Esophagus muscularis mucosa (tissue), 4 donors: ENCODE results near the gene DIAPH3. TPM values are rescaled to one million over a fixed set of nuclear protein-coding genes. Genes with fewer than 3 reads are reported as not detected.

Experiments
- DNase-seq: peaks from one replicate; pipeline ENCODE4 v3.0.0-alpha.2; 2017; ENCODE audit errors: extremely low spot score
- H3K27ac ChIP-seq, 4 donors: fragments of 200-600 bp; sonication (generic); replicated peaks in 1 of 4; 1 replicate in 3 of 4; 2 replicates in 1 of 4; pipeline ENCODE4 v1.5.1; 2016 to 2019; ENCODE audit warnings: mild to moderate bottlenecking in 1 of 4
- H3K27me3 ChIP-seq, 4 donors: fragments of 200-600 bp; sonication (generic); one replicate each; pipeline versions ENCODE4 v1.5.1 to v1.6.0; 2016 to 2019
- H3K36me3 ChIP-seq, 4 donors: fragments of 200-600 bp; sonication (generic); one replicate each; pipeline ENCODE4 v1.5.1; 2016 to 2019
- H3K4me1 ChIP-seq, 4 donors: fragments of 200-600 bp; sonication (generic); one replicate each; pipeline ENCODE4 v1.5.1; 2016 to 2019
- H3K4me3 ChIP-seq, 4 donors: fragments of 200-600 bp; sonication (generic); 1 replicate in 2 of 4; 2 replicates in 2 of 4; pipeline ENCODE4 v1.5.1; 2016 to 2019; ENCODE audit warnings: mild to moderate bottlenecking in 4 of 4, moderate library complexity in 1 of 4
- H3K9me3 ChIP-seq, 4 donors: fragments of 200-600 bp; sonication (generic); 1 replicate in 3 of 4; 2 replicates in 1 of 4; pipeline ENCODE4 v1.5.1; 2016 to 2019
- EP300 ChIP-seq: sonication (generic); formaldehyde crosslinking; IDR thresholded peaks from one replicate; pipeline ENCODE4 v1.6.1; 2017; ENCODE audit warnings: antibody characterized with exemption
- POLR2A ChIP-seq: fragments of 450-650 bp; IDR thresholded peaks from one replicate; pipeline ENCODE4 v1.6.1; 2017; ENCODE audit warnings: antibody characterized with exemption, moderate library complexity, mild to moderate bottlenecking, low read depth
- POLR2AphosphoS5 ChIP-seq, 2 donors: sonication (generic); formaldehyde crosslinking; IDR thresholded peaks; one replicate each; pipeline ENCODE4 v1.6.1; 2017; ENCODE audit warnings: antibody characterized with exemption in 2 of 2
- WGBS: methylation state at CpG from one replicate; pipeline ENCODE4 v1.1.5; 2018; 5-methylcytosine and 5-hydroxymethylcytosine counted together
- intact Hi-C: fragments of 100-400 bp; cut with DNase I; formaldehyde crosslinking; loops from one replicate; pipeline ENCODE4 v1.15.1; 2023
- total RNA-seq, 4 donors: library from RNA; depleted of rRNA; stranded (reverse); fragments of >200 nt; gene quantifications; one replicate each; pipeline versions ENCODE4 v1.1.0 to v1.2.1, GENCODE V29; 2016
- TF ChIP-seq, protein P1 (sequence below), 3 experiments: fragments of 200-600 bp in 2 of 3; fragments of 450-650 bp in 1 of 3; sonication (generic) in 2 of 3; IDR thresholded peaks; one replicate each; pipeline ENCODE4 v1.5.1; 2017 to 2019; ENCODE audit warnings: antibody characterized with exemption in 3 of 3, mild to moderate bottlenecking in 2 of 3, moderate library complexity in 1 of 3

Gene DIAPH3
- total RNA-seq, 4 donors from 2014 or later = under 0.01 to 1.0 (median 0.41) TPM

DNA sequence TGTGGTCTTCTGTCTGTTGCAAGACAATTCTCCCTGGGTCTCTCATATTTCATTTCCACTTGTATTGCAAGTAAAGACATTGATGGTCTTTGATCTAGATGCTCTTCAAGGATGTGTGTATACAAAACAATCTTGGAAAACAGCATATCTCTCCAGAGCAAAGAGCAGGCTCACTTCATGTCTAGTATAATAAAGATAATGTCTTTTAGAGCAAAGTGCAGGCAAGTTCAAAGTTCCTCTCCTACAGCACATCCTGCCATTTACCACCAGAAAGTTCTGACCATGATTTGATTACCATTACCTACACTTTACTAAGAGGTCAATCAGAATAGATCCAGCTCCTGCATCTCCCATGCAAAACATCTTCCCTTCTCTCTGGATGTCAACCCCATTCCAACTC lies 162.8 kb downstream of the DIAPH3 start:
- no peaks in the 10 kb centered on the region for H3K9me3 ChIP-seq
- H3K27ac ChIP-seq = no peak overlapping the region
- no peaks in the 10 kb centered on the region for H3K4me1 ChIP-seq
- no peak for TF ChIP-seq POLR2AphosphoS5 (IDR thresholded peaks at IDR 0.05)
- TF ChIP-seq, protein P1, sequence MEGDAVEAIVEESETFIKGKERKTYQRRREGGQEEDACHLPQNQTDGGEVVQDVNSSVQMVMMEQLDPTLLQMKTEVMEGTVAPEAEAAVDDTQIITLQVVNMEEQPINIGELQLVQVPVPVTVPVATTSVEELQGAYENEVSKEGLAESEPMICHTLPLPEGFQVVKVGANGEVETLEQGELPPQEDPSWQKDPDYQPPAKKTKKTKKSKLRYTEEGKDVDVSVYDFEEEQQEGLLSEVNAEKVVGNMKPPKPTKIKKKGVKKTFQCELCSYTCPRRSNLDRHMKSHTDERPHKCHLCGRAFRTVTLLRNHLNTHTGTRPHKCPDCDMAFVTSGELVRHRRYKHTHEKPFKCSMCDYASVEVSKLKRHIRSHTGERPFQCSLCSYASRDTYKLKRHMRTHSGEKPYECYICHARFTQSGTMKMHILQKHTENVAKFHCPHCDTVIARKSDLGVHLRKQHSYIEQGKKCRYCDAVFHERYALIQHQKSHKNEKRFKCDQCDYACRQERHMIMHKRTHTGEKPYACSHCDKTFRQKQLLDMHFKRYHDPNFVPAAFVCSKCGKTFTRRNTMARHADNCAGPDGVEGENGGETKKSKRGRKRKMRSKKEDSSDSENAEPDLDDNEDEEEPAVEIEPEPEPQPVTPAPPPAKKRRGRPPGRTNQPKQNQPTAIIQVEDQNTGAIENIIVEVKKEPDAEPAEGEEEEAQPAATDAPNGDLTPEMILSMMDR (IDR thresholded peaks at IDR 0.05) = no peak
- no peak for TF ChIP-seq EP300
- no peak for TF ChIP-seq POLR2A
- intact Hi-C loops = no loop called here
- no peak overlapping the region for H3K4me3 ChIP-seq
- H3K36me3 ChIP-seq = no peaks in the 10 kb centered on the region
- H3K27me3 ChIP-seq = no peaks in the 10 kb centered on the region
- DNase-seq = no peak

GRCh38 chr13:60000081-60000480 lies 163.6 kb downstream of the DIAPH3 start:
- Histone ChIP-seq H3K4me3 (no peak overlapping the region), H3K27me3 (no peaks in the 10 kb centered on the region), H3K9me3 (no peaks in the 10 kb centered on the region), H3K4me1 (no peaks in the 10 kb centered on the region), H3K36me3 (no peaks in the 10 kb centered on the region), H3K27ac (no peak overlapping the region)
- intact Hi-C loops = no loop called here
- DNase-seq = no peak
- TF ChIP-seq POLR2A = no peak
- TF ChIP-seq POLR2AphosphoS5 (IDR thresholded peaks at IDR 0.05) = no peak
- no peak for TF ChIP-seq EP300
- TF ChIP-seq, protein P1 (IDR thresholded peaks at IDR 0.05) = no peak

- no peak for DNase-seq
- WGBS = 84% methylated on average over 1 of the region's 1 CpG
- Histone ChIP-seq H3K4me3 (no peak overlapping the region), H3K9me3 (no peaks in the 10 kb centered on the region), H3K27ac (no peak overlapping the region), H3K27me3 (no peaks in the 10 kb centered on the region), H3K4me1 (no peaks in the 10 kb centered on the region), H3K36me3 (no peaks in the 10 kb centered on the region)
- intact Hi-C loops = no loop called here
- TF ChIP-seq POLR2AphosphoS5 (IDR thresholded peaks at IDR 0.05) (no peak), POLR2A (no peak), EP300 (no peak)
- TF ChIP-seq, protein P1 (IDR thresholded peaks at IDR 0.05) = no peak
Observed at GRCh38 chr13:59997976-59998375, 165.8 kb downstream of the DIAPH3 start.

GRCh38 chr13:59996461-59996980 lies 167.2 kb downstream of the DIAPH3 start:
- TF ChIP-seq EP300 (no peak), POLR2A (no peak), POLR2AphosphoS5 (IDR thresholded peaks at IDR 0.05) (no peak)
- TF ChIP-seq, protein P1 (IDR thresholded peaks at IDR 0.05) = no peak
- H3K9me3 ChIP-seq = no peaks in the 10 kb centered on the region
- intact Hi-C loops = no loop called here
- WGBS = 98% methylated on average over 6 of the region's 6 CpGs
- H3K27ac ChIP-seq = no peak overlapping the region
- no peaks in the 10 kb centered on the region for H3K4me1 ChIP-seq
- no peaks in the 10 kb centered on the region for H3K36me3 ChIP-seq
- H3K4me3 ChIP-seq = no peak overlapping the region
- no peak for DNase-seq
- H3K27me3 ChIP-seq = no peaks in the 10 kb centered on the region

DNA sequence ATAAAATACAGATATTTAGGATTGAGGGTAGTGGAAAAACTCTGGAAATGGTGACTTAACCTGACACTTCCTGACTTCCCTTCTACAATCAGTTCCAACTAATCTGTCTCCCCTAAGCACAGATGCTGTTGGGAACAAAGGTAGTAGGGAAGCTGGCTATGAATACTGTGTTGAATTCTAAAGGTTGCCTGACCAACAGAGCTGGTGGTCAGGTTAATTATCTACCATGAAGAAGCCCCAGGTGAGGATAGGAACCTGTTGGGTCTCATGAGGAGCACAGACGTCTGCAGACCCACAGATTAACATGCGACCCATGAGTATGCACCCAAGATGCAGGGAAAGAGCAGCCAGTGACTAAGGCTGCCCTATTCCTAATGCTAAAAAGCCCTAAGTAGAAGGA lies 172.3 kb downstream of the DIAPH3 start:
- Histone ChIP-seq H3K27ac (no peak overlapping the region), H3K4me1 (no peaks in the 10 kb centered on the region), H3K9me3 (no peaks in the 10 kb centered on the region), H3K27me3 (no peaks in the 10 kb centered on the region), H3K4me3 (no peak overlapping the region), H3K36me3 (no peaks in the 10 kb centered on the region)
- intact Hi-C loops = no loop called here
- no peak for DNase-seq
- WGBS = 100% methylated on average over 2 of the region's 2 CpGs
- TF ChIP-seq, protein P1 (IDR thresholded peaks at IDR 0.05) = no peak
- TF ChIP-seq POLR2AphosphoS5 (IDR thresholded peaks at IDR 0.05) (no peak), POLR2A (no peak), EP300 (no peak)
